ENCODE results near the gene RBM15. TPM values are rescaled to one million over a fixed set of nuclear protein-coding genes. Genes with fewer than 3 reads are reported as not detected.

RBM15 gene
- total RNA-seq, 1 experiment from 2014 or later: 101 TPM

DNA sequence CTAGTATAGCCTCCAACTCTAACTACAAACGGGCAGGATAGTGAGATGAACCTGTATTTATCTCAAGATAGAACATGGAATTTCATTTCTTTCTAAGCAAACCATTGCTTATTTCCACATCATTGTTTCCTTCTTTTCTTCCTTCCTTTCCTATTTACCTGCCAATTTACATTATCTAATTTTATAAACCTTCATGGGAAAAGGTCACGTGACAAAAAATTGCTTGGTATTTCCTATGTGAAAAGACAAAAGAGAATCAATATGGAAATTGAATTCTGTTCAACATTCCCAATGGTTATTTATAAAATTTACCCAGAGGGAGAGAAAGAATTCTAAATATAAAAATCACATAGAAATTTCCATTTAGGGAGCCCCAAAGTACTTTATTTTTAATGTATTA lies 22.4 kb upstream of the RBM15 start:
- H3K9me3 ChIP-seq (ENCODE audit: low read length): no peaks in the 10 kb centered on the region
- DNase-seq: no peak
- no peak overlapping the region for H2AFZ ChIP-seq (ENCODE audit: low read length)
- no peaks in the 10 kb centered on the region for H3K4me1 ChIP-seq (ENCODE audit: low read length)
- no peaks in the 10 kb centered on the region for H3K27me3 ChIP-seq (ENCODE audit: low read length)
- H3K27ac ChIP-seq (ENCODE audit: low read length): no peak overlapping the region
- H3K9ac ChIP-seq (ENCODE audit: low read length): no peak overlapping the region
- no peaks in the 10 kb centered on the region; the same call in 1 of the 2 replicates for H3K36me3 ChIP-seq (ENCODE audit: insufficient read depth, low read length)
- H3K9me2 ChIP-seq (replicated peaks; ENCODE audit: insufficient read depth, low read length): no peaks in the 10 kb centered on the region
- no peaks in the 10 kb centered on the region for H3K79me2 ChIP-seq (ENCODE audit: low read length)
- no peak overlapping the region for H3K4me2 ChIP-seq (ENCODE audit: low read depth, low read length, poor library complexity, severe bottlenecking)
- H4K20me1 ChIP-seq (ENCODE audit: insufficient read depth, low read depth, low read length): no peaks in the 10 kb centered on the region
- H3K4me3 ChIP-seq (ENCODE audit: low read length): no peak overlapping the region

DNA sequence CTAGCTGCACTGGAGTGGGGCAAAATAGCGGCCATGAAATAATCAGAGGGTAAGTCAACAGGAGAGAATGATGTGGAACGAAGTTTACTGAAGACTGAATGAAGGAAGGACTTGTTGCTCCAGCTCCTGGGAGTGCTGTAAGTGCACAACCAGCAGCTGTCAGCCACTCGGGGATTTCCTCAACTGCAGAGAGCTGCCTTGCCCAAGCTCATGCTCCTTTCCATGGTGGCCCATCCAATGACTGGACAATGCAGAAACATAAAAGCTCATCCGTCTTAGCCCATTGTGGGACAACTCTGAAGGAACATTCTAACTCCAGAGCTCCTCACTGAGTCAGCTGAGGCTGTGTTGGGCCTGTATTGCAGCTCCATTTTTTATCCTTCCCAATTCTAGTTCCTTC lies 21.1 kb upstream of the RBM15 start:
- Histone ChIP-seq H3K27me3 (ENCODE audit: low read length) (no peaks in the 10 kb centered on the region), H2AFZ (ENCODE audit: low read length) (no peak overlapping the region), H3K9ac (ENCODE audit: low read length) (no peak overlapping the region), H4K20me1 (ENCODE audit: insufficient read depth, low read depth, low read length) (no peaks in the 10 kb centered on the region), H3K4me1 (ENCODE audit: low read length) (no peaks in the 10 kb centered on the region), H3K9me2 (replicated peaks; ENCODE audit: insufficient read depth, low read length) (no peaks in the 10 kb centered on the region), H3K4me3 (ENCODE audit: low read length) (no peak overlapping the region), H3K36me3 (ENCODE audit: insufficient read depth, low read length) (no peaks in the 10 kb centered on the region; the same call in 1 of the 2 replicates), H3K27ac (ENCODE audit: low read length) (no peak overlapping the region), H3K4me2 (ENCODE audit: low read depth, low read length, poor library complexity, severe bottlenecking) (no peak overlapping the region), H3K79me2 (ENCODE audit: low read length) (no peaks in the 10 kb centered on the region), H3K9me3 (ENCODE audit: low read length) (no peaks in the 10 kb centered on the region)
- no peak for DNase-seq

DNA sequence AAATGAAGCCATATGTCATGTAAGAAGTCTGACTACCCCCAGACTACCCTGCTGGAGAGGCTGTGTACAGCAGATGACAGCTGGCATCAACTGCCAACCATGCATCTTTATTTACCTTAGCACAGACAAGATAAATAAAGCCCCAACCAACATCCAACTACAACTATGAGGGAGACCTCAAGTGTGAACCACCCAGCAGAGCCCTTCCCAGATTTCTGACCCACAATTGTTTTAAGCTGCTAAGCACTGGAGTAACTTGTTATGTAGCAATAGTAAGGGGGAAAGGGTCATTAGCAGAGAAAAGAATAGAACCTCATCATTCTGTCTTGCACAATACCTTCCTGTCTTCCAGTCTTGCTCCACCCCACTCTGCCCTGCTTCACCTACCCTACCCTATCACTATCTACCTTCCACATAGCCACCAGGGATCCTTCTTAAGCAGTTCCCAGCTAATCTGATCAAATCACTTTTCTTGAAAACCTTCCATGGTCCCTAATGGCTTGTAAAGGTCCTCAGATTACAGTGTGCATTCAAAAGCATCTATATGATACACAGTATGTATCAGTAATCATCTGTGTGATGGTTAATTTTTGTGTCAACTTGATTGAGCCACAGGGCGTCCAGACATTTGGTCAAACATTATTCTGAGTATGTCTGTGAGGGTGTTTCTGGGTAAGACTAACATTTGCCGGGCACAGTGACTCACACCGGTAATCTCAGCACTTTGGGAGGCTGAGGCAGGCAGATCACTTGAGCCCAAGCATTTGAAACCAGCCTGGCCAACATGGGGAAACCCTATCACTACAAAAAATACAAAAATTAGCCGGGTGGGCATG lies 19.6 kb upstream of the RBM15 start:
- Histone ChIP-seq H3K4me1 (ENCODE audit: low read length) (no peaks in the 10 kb centered on the region), H3K4me2 (ENCODE audit: low read depth, low read length, poor library complexity, severe bottlenecking) (no peak overlapping the region), H3K27me3 (ENCODE audit: low read length) (no peaks in the 10 kb centered on the region), H3K27ac (ENCODE audit: low read length) (no peak overlapping the region), H3K9ac (ENCODE audit: low read length) (no peak overlapping the region), H3K9me2 (replicated peaks; ENCODE audit: insufficient read depth, low read length) (no peaks in the 10 kb centered on the region), H3K9me3 (ENCODE audit: low read length) (no peaks in the 10 kb centered on the region), H3K4me3 (ENCODE audit: low read length) (no peak overlapping the region), H4K20me1 (ENCODE audit: insufficient read depth, low read depth, low read length) (no peaks in the 10 kb centered on the region), H3K36me3 (ENCODE audit: insufficient read depth, low read length) (no peaks in the 10 kb centered on the region; the same call in 1 of the 2 replicates), H2AFZ (ENCODE audit: low read length) (no peak overlapping the region), H3K79me2 (ENCODE audit: low read length) (no peaks in the 10 kb centered on the region)
- DNase-seq: no peak

GRCh38 chr1:110320168-110320518 lies 19.0 kb upstream of the RBM15 start:
- Histone ChIP-seq H3K9me3 (ENCODE audit: low read length) (no peaks in the 10 kb centered on the region), H3K36me3 (ENCODE audit: insufficient read depth, low read length) (no peaks in the 10 kb centered on the region; the same call in 1 of the 2 replicates), H4K20me1 (ENCODE audit: insufficient read depth, low read depth, low read length) (no peaks in the 10 kb centered on the region), H3K27me3 (ENCODE audit: low read length) (no peaks in the 10 kb centered on the region), H3K9ac (ENCODE audit: low read length) (no peak overlapping the region), H2AFZ (ENCODE audit: low read length) (no peak overlapping the region), H3K79me2 (ENCODE audit: low read length) (no peaks in the 10 kb centered on the region), H3K4me3 (ENCODE audit: low read length) (no peak overlapping the region), H3K9me2 (replicated peaks; ENCODE audit: insufficient read depth, low read length) (no peaks in the 10 kb centered on the region), H3K27ac (ENCODE audit: low read length) (no peak overlapping the region), H3K4me1 (ENCODE audit: low read length) (no peaks in the 10 kb centered on the region), H3K4me2 (ENCODE audit: low read depth, low read length, poor library complexity, severe bottlenecking) (no peak overlapping the region)
- DNase-seq: no peak

DNA sequence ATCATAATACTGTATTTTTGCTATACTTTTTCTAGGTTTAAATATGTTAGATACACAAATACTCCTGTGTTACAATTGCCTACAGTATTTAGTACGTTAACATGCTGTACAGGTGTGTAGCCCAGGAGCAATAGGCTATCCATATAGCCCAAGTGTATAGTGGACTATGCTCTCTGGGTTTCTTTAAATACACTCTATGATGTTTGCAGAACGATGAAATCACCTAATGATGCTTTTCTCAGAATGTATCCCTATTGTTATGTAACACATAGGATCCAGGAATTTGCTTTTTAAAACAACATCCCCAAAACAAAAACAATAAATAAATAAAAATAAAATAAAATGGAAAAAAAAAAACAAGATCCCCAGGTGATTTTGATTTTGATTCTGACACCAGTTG lies 18.1 kb upstream of the RBM15 start:
- Histone ChIP-seq H2AFZ (ENCODE audit: low read length) (no peak overlapping the region), H3K9ac (ENCODE audit: low read length) (no peak overlapping the region), H3K79me2 (ENCODE audit: low read length) (no peaks in the 10 kb centered on the region), H3K27me3 (ENCODE audit: low read length) (no peaks in the 10 kb centered on the region), H3K4me3 (ENCODE audit: low read length) (no peak overlapping the region), H3K27ac (ENCODE audit: low read length) (no peak overlapping the region), H3K4me1 (ENCODE audit: low read length) (no peaks in the 10 kb centered on the region), H4K20me1 (ENCODE audit: insufficient read depth, low read depth, low read length) (no peaks in the 10 kb centered on the region), H3K36me3 (ENCODE audit: insufficient read depth, low read length) (no peaks in the 10 kb centered on the region; the same call in 1 of the 2 replicates), H3K9me3 (ENCODE audit: low read length) (no peaks in the 10 kb centered on the region), H3K9me2 (replicated peaks; ENCODE audit: insufficient read depth, low read length) (no peaks in the 10 kb centered on the region), H3K4me2 (ENCODE audit: low read depth, low read length, poor library complexity, severe bottlenecking) (no peak overlapping the region)
- DNase-seq: no peak

GRCh38 chr1:110321846-110322245 lies 17.3 kb upstream of the RBM15 start:
- no peak for DNase-seq
- Histone ChIP-seq H3K4me2 (ENCODE audit: low read depth, low read length, poor library complexity, severe bottlenecking) (no peak overlapping the region), H4K20me1 (ENCODE audit: insufficient read depth, low read depth, low read length) (no peaks in the 10 kb centered on the region), H2AFZ (ENCODE audit: low read length) (no peak overlapping the region), H3K36me3 (ENCODE audit: insufficient read depth, low read length) (no peaks in the 10 kb centered on the region; the same call in 1 of the 2 replicates), H3K27me3 (ENCODE audit: low read length) (no peaks in the 10 kb centered on the region), H3K9ac (ENCODE audit: low read length) (no peak overlapping the region), H3K9me2 (replicated peaks; ENCODE audit: insufficient read depth, low read length) (no peaks in the 10 kb centered on the region), H3K27ac (ENCODE audit: low read length) (no peak overlapping the region), H3K4me3 (ENCODE audit: low read length) (no peak overlapping the region), H3K79me2 (ENCODE audit: low read length) (no peaks in the 10 kb centered on the region), H3K4me1 (ENCODE audit: low read length) (no peaks in the 10 kb centered on the region), H3K9me3 (ENCODE audit: low read length) (no peaks in the 10 kb centered on the region)

GRCh38 chr1:110324667-110325066 lies 14.5 kb upstream of the RBM15 start:
- Histone ChIP-seq H2AFZ (ENCODE audit: low read length) (no peak overlapping the region), H3K4me3 (ENCODE audit: low read length) (no peak overlapping the region), H4K20me1 (ENCODE audit: insufficient read depth, low read depth, low read length) (no peaks in the 10 kb centered on the region), H3K79me2 (ENCODE audit: low read length) (no peaks in the 10 kb centered on the region), H3K9me3 (ENCODE audit: low read length) (no peaks in the 10 kb centered on the region), H3K9ac (ENCODE audit: low read length) (no peak overlapping the region), H3K36me3 (ENCODE audit: insufficient read depth, low read length) (no peaks in the 10 kb centered on the region), H3K27me3 (ENCODE audit: low read length) (no peaks in the 10 kb centered on the region), H3K27ac (ENCODE audit: low read length) (no peak overlapping the region), H3K9me2 (replicated peaks; ENCODE audit: insufficient read depth, low read length) (no peaks in the 10 kb centered on the region), H3K4me1 (ENCODE audit: low read length) (no peaks in the 10 kb centered on the region), H3K4me2 (ENCODE audit: low read depth, low read length, poor library complexity, severe bottlenecking) (no peak overlapping the region)
- no peak for DNase-seq

DNA sequence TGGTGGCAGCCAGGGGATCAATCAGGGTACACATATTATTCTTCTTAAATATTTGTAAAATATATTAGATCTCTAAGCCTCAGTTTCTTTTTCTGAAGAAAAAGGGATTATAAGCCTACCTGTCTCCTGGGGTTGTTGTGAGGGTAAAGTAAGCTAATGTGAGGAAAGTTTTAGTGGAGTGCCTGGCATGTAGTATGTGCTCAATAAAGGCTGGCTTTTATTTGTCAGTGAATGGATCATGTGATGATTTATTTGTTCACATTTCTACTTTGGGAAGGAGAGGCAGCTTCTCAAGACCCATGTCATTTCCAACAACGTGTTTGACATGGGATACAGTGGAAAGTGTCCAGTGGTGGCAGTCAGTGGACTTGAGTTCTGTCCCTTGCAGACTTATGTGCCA lies 12.4 kb upstream of the RBM15 start:
- no peak overlapping the region for H3K4me3 ChIP-seq (ENCODE audit: low read length)
- no peak overlapping the region for H3K4me2 ChIP-seq (ENCODE audit: low read depth, low read length, poor library complexity, severe bottlenecking)
- H3K9me2 ChIP-seq (replicated peaks; ENCODE audit: insufficient read depth, low read length): no peaks in the 10 kb centered on the region
- H3K27ac ChIP-seq (ENCODE audit: low read length): no peak overlapping the region
- no peaks in the 10 kb centered on the region for H4K20me1 ChIP-seq (ENCODE audit: insufficient read depth, low read depth, low read length)
- H3K9ac ChIP-seq (ENCODE audit: low read length): no peak overlapping the region
- H2AFZ ChIP-seq (ENCODE audit: low read length): no peak overlapping the region
- no peaks in the 10 kb centered on the region for H3K27me3 ChIP-seq (ENCODE audit: low read length)
- H3K9me3 ChIP-seq (ENCODE audit: low read length): no peaks in the 10 kb centered on the region
- H3K4me1 ChIP-seq (ENCODE audit: low read length): no peaks in the 10 kb centered on the region
- no peak for DNase-seq
- no peaks in the 10 kb centered on the region for H3K36me3 ChIP-seq (ENCODE audit: insufficient read depth, low read length)
- no peaks in the 10 kb centered on the region for H3K79me2 ChIP-seq (ENCODE audit: low read length)

Data from Karpas-422 (cell line).